Measurements from ENCODE around the gene SGCG.
"Not testable (repeated sequence)": the region's sequence is repeated elsewhere in the genome, so short reads cannot be mapped to it uniquely, and the experiment has no call there.

Gene SGCG

DNA sequence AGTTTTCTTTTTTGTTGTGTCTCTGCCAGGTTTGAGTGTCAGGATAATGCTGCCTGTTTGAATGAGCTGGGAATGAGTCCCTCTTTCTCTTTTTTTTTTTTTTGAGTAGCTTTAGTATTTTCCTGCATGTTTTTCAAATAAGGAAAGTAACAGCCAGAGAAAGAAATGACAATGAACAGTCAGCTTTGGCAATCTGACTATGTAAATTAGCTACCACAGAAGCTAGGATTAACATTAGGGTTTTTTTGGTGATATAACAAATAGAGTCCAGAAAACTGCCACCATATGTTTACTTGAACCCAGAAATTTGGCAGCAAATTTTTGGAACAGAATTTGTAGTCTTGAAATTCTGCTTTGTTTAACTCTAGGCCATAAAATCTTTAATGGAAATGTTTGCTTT is 50.5 kb downstream of the SGCG start:
- DNase-seq: no peak

- no peak for DNase-seq
Measured at GRCh38 chr13:23235994-23236393, 55.2 kb downstream of the SGCG start.

DNA sequence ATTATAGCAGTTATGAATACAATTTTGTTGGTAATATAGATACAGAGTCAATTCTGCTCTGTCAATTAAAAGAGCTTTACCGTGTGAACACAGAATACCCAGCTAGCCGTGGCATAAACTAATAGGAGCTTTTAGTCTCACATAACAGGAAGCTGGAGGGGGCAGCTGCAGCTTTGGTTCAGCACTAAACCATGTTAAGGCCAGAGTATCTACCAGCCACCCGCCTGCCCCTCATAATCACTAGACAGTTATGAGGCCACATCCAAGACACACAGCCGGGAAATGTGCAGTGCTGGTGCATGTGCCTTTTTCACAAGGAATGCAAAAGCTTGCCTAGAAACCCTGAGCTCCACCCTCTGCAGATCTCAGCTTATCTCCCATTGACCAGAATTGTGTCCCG is 62.3 kb downstream of the SGCG start:
- no peak for DNase-seq

GRCh38 chr13:23248410-23248809 is 67.6 kb downstream of the SGCG start:
- not testable (repeated sequence) for DNase-seq

GRCh38 chr13:23254506-23254905 is 73.7 kb downstream of the SGCG start:
- DNase-seq: no peak

- no peak for DNase-seq
Measured at GRCh38 chr13:23267571-23267970, 86.8 kb downstream of the SGCG start.

DNA sequence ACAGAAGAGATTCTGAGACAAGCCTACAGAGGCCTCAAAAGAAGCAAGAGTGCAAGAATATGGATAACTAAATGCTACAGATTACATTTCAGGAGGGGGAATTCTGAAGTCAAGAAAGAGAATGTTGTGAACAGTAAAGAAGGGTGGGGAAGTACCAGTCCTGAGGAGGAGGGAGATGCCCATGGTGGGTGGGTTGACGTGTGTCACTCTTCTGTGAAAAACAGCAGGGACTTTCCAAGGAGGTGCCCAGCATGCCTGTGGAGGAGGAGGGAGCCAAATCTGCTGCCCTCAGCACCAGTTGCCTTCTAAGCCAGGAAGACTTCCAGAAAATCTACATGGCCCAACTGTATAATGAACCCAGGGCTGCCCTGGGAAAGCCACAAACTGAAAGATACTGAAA is 87.7 kb downstream of the SGCG start:
- DNase-seq: no peak

DNA sequence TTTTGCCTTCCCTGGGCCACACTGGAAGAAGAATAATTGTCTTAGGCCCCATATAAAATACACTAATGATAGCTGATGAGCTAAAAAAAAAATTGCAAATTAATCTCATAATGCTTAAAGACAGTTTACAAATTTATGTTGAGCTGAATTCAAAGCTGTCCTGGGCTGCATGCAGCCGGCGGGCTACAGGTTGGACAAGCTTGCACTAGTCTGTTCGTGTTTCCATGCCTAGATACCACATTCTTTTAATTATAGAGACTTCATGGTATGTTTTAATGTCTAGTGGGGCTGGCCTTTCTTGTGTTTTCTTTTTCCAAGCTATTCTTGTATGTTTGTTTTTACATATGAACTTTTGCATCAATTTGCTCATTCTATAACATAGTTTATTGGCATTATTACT is 90.6 kb downstream of the SGCG start:
- no peak for DNase-seq

DNA sequence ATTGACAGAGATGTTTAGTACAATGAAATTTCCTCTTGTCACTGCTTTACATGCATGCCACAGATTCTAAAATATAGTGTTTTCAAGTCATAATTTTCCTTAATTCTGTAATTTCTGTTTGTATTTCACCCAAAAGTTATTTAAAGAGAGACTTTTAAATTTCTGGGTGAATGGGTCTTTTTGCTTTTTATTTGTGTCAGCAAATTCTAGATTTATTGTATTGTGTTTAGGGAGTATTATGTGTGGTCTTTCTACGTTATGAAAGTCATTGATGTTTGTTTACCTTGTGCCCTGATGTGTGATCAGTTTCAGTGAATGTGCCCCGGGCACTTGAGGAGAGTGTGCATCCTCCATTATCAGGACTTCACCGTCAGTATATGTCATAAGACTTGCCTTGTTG is 92.7 kb downstream of the SGCG start:
- no peak for DNase-seq

- no peak for DNase-seq
Measured at GRCh38 chr13:23279321-23279720, 98.5 kb downstream of the SGCG start.

DNA sequence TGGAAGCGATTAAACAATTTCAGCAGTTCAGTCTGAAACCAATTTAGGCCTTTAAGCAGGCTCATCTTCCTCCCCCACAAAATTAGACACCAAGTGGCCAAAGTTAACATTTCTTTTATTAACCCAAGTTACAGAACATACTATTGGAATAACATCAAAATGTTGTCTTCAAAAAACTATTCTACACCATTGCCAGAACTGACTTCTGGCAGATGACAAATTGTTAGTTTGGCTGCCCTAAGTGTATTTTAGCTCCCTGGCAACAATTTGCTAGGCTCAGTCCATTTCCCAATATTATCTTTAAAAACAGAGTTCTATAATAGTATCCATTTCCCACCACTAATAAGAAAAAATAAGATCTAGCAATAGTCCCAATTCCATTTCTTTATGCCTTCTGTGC is 107.8 kb downstream of the SGCG start:
- DNase-seq: no peak

GRCh38 chr13:23288995-23289394 is 108.2 kb downstream of the SGCG start:
- no peak for DNase-seq

DNA sequence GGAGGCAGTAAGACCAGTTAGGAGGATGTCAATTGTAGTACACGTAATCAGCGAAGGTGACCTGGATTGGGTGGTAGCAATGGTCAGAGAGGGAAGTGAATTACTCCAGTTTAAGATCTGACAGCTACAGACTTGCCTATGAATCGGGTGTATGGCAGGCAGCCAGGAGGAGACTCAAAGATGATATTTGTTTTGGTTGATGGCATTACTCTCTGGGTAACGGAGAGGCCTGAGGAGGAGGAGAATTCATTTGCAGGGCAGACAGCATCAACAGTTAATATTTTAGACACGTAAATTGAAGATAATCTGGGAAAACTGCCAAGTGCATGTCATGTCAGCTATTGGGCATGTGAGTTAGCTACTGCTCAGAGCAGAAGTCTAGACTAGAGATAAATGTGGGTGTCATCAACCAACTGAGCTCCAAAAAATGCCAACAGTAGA is 109.2 kb downstream of the SGCG start:
- no peak for DNase-seq

DNA sequence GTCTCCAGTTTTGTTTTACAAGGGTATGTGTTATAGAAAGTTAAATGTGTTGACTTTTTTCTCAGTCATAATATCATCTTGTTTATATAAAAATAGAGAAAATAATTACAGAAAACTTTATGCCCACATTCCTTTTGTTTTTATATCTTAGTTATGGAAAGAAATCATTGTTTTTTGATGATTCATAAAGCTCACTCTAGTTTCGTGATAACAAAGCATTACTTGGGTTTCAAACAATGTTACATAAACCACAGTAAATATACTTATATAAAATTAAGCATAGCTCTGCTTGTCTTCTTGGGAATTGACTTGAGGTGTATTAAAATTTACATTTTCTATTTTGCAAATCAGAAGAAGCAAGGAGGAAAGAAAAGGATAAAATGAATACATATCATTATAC is 111.8 kb downstream of the SGCG start:
- no peak for DNase-seq

GRCh38 chr13:23314837-23315236 is 134.1 kb downstream of the SGCG start:
- DNase-seq: not testable (repeated sequence)

GRCh38 chr13:23319883-23320224 is 139.1 kb downstream of the SGCG start:
- no peak for DNase-seq

GRCh38 chr13:23320926-23321534 is 140.3 kb downstream of the SGCG start:
- no peak for DNase-seq

GRCh38 chr13:23321535-23322241 is 140.9 kb downstream of the SGCG start:
- DNase-seq: peak; percentile 33

GRCh38 chr13:23322353-23323336 is 141.9 kb downstream of the SGCG start:
- no peak for DNase-seq

DNA sequence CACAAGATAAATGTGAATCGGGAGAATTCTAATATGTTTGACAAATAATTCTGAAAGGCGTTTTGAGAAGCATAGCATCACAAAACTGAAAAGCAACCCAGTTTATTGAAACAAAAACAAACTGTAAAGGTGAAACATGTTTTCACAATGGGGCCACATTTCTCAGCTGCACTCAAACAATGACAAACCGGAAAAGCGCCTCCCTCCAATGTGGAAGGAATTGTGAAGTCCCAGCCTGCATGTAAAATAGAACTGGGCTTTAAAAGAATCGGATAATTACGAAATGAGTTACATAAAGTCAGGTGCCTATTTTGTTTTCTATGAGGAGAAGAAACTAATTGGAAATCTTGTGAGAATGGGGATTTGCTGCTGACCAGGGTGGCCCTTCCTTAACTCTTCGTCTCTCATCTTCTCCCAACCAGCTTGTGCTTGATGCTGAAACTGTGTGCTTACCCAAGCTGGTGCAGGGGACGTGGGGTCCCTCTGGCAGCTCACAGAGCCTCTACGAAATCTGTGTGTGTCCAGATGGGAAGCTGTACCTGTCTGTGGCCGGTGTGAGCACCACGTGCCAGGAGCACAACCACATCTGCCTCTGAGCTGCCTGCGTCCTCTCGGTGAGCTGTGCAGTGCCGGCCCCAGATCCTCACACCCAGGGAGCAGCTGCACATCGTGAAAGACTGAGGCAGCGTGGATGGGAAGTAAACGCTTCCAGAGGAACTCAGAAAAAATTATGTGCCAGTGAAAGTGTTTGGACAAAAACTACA is 143.3 kb downstream of the SGCG start:
- DNase-seq: no peak

DNA sequence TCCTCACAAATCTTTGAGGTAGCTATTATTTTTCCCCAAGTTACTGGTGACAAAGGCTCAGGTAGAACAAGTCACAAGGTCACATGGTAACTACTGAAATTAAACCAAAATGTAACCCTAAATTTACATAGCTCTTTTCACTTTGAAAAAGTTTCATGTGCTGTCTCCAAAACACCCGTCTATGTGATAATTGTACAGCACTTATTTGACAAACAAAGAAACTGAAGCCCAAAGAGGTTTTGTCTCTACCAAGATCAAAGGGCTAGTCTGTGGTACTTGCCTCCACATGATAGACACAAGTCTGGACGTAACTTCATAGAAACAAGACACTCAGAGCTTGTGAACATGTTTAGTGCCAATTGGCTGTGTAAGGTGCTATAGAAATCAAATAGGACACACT is 144.4 kb downstream of the SGCG start:
- no peak for DNase-seq

- no peak for DNase-seq
Measured at GRCh38 chr13:23330356-23330755, 149.6 kb downstream of the SGCG start.

DNA sequence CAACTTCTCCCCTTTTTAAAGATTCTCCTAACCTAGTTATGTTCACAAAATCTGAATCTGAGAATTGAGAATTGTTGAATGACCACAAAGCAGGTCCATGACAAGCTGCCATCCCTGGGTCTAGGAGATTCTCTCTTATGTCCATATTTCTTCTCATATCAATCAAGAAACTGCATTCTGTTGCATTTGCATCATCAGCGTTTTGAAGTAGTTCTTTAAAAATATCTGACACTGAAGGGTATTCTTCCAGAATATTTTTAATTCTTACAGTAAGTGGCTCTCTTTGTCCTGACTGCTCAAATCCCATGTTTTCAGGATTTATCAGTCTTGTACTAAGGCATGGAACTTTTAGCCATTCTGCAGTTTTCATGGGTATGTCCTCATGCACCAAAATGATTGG is 158.4 kb downstream of the SGCG start:
- DNase-seq: no peak

Measured in CD4-positive, alpha-beta T cell treated with Interleukin-10 for 1 hour (primary cell).